ENCODE measurements around the gene IGDCC3.

IGDCC3 gene

GRCh38 chr15:65385870-65386258, 8.1 kb upstream of the IGDCC3 start:
- Histone ChIP-seq H3K36me3 (ENCODE audit: insufficient read depth) (no peaks in the 10 kb centered on the region), H2AFZ (ENCODE audit: low read depth) (peak overlapping the region; percentile 98; the same call in 1 of the 2 replicates), H3K27me3 (ENCODE audit: insufficient read depth, low read depth) (peaks cover 4% of the 10 kb centered on the region; the same call in 1 of the 2 replicates), H3K4me1 (ENCODE audit: low read depth, poor library complexity, severe bottlenecking) (peaks cover 5% of the 10 kb centered on the region), H3K4me3 (IDR thresholded peaks at IDR 0.05; ENCODE audit: insufficient read depth, low read depth, low read length) (no peak overlapping the region), H3K27ac (no peak overlapping the region), H3K79me2 (ENCODE audit: insufficient read depth, low read depth) (no peaks in the 10 kb centered on the region), H4K20me1 (ENCODE audit: insufficient read depth) (no peaks in the 10 kb centered on the region), H3K4me2 (peak overlapping the region; percentile 78; the same call in 1 of the 2 replicates), H3K9ac (no peak overlapping the region)
- peak; percentile 33; the same call in 1 of the 2 replicates for TF ChIP-seq CTCF (conservative IDR thresholded peaks at IDR 0.05; ENCODE audit: low read depth, low read length)

- peak; percentile 78 for TF ChIP-seq CTCF (conservative IDR thresholded peaks at IDR 0.05; ENCODE audit: low read depth, low read length)
- Histone ChIP-seq H4K20me1 (ENCODE audit: insufficient read depth) (no peaks in the 10 kb centered on the region), H3K79me2 (ENCODE audit: insufficient read depth, low read depth) (no peaks in the 10 kb centered on the region), H3K36me3 (ENCODE audit: insufficient read depth) (no peaks in the 10 kb centered on the region), H3K27me3 (ENCODE audit: insufficient read depth, low read depth) (peaks cover 4% of the 10 kb centered on the region; the same call in 1 of the 2 replicates), H3K4me1 (ENCODE audit: low read depth, poor library complexity, severe bottlenecking) (peaks cover 5% of the 10 kb centered on the region), H3K27ac (peak overlapping the region; percentile 73), H3K9ac (peak overlapping the region; percentile 87), H3K4me2 (peak overlapping the region; percentile 78), H2AFZ (ENCODE audit: low read depth) (peak overlapping the region; percentile 98), H3K4me3 (IDR thresholded peaks at IDR 0.05; ENCODE audit: insufficient read depth, low read depth, low read length) (no peak overlapping the region)
These were observed 7.4 kb upstream of the IGDCC3 start for GRCh38 chr15:65384895-65385869.

GRCh38 chr15:65384505-65384894, 6.7 kb upstream of the IGDCC3 start:
- no peak for TF ChIP-seq CTCF (conservative IDR thresholded peaks at IDR 0.05; ENCODE audit: low read depth, low read length)

GRCh38 chr15:65383991-65384390, 6.2 kb upstream of the IGDCC3 start:
- H3K4me2 ChIP-seq = peak overlapping the region; percentile 78; the same call in 1 of the 2 replicates
- H3K36me3 ChIP-seq (ENCODE audit: insufficient read depth) = no peaks in the 10 kb centered on the region
- no peaks in the 10 kb centered on the region for H4K20me1 ChIP-seq (ENCODE audit: insufficient read depth)
- no peak for TF ChIP-seq CTCF (conservative IDR thresholded peaks at IDR 0.05; ENCODE audit: low read depth, low read length)
- H3K27ac ChIP-seq = no peak overlapping the region
- peaks cover 5% of the 10 kb centered on the region for H3K4me1 ChIP-seq (ENCODE audit: low read depth, poor library complexity, severe bottlenecking)
- no peaks in the 10 kb centered on the region for H3K79me2 ChIP-seq (ENCODE audit: insufficient read depth, low read depth)
- no peak overlapping the region for H3K9ac ChIP-seq
- H3K4me3 ChIP-seq (IDR thresholded peaks at IDR 0.05; ENCODE audit: insufficient read depth, low read depth, low read length) = no peak overlapping the region
- peaks cover 2% of the 10 kb centered on the region; the same call in 1 of the 2 replicates for H3K27me3 ChIP-seq (ENCODE audit: insufficient read depth, low read depth)
- H2AFZ ChIP-seq (ENCODE audit: low read depth) = peak overlapping the region; percentile 98; the same call in 1 of the 2 replicates

More at GRCh38 chr15:65384505-65384894, 6.7 kb upstream of the IGDCC3 start:
- 0 out of 2 replicates have a peak, but pooled peaks cover 2% of the 10 kb centered on the region for H3K27me3 ChIP-seq (ENCODE audit: insufficient read depth, low read depth)
- H4K20me1 ChIP-seq (ENCODE audit: insufficient read depth) = no peaks in the 10 kb centered on the region
- no peak overlapping the region for H3K4me3 ChIP-seq (IDR thresholded peaks at IDR 0.05; ENCODE audit: insufficient read depth, low read depth, low read length)
- no peaks in the 10 kb centered on the region for H3K79me2 ChIP-seq (ENCODE audit: insufficient read depth, low read depth)
- no peaks in the 10 kb centered on the region for H3K36me3 ChIP-seq (ENCODE audit: insufficient read depth)
- H3K4me1 ChIP-seq (ENCODE audit: low read depth, poor library complexity, severe bottlenecking) = peaks cover 5% of the 10 kb centered on the region
- H3K9ac ChIP-seq = peak overlapping the region; percentile 87; the same call in 1 of the 2 replicates
- peak overlapping the region; percentile 98 for H2AFZ ChIP-seq (ENCODE audit: low read depth)
- peak overlapping the region; percentile 78 for H3K4me2 ChIP-seq
- peak overlapping the region; percentile 73; the same call in 1 of the 2 replicates for H3K27ac ChIP-seq
